Stimulated activated CD8-positive, alpha-beta memory T cell treated with anti-CD3 and anti-CD28 coated beads, Interleukin-15, amount 100 ng/mL, for 24 hours (primary cell): ENCODE results near the gene MINPP1.
"Not testable (repeated sequence)": the region's sequence is repeated elsewhere in the genome, so short reads cannot be mapped to it uniquely, and the experiment has no call there.

ENCODE experiments used
- DNase-seq: peaks from one replicate; pipeline ENCODE4 v3.0.0-alpha.2; 2020; ENCODE audit warnings: low read depth

Gene MINPP1, protein sequence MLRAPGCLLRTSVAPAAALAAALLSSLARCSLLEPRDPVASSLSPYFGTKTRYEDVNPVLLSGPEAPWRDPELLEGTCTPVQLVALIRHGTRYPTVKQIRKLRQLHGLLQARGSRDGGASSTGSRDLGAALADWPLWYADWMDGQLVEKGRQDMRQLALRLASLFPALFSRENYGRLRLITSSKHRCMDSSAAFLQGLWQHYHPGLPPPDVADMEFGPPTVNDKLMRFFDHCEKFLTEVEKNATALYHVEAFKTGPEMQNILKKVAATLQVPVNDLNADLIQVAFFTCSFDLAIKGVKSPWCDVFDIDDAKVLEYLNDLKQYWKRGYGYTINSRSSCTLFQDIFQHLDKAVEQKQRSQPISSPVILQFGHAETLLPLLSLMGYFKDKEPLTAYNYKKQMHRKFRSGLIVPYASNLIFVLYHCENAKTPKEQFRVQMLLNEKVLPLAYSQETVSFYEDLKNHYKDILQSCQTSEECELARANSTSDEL

DNA sequence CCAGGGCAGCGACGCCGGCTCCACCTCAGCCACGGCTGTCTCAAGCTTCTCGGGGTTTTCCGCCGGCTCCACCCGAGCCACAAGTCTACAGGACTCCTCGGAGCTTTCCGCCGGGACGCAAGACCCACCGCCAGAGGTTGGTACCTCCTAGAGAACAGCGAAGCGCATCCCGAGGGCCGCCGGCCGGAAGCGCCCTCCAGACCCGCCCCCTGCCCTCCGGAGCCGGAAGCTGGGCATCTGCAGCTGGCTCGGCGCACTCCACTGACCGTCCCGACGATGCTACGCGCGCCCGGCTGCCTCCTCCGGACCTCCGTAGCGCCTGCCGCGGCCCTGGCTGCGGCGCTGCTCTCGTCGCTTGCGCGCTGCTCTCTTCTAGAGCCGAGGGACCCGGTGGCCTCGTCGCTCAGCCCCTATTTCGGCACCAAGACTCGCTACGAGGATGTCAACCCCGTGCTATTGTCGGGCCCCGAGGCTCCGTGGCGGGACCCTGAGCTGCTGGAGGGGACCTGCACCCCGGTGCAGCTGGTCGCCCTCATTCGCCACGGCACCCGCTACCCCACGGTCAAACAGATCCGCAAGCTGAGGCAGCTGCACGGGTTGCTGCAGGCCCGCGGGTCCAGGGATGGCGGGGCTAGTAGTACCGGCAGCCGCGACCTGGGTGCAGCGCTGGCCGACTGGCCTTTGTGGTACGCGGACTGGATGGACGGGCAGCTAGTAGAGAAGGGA, at the start of gene MINPP1:
TSS of gene MINPP1 (plus strand) at position 254 of the 726 bp plus-strand sequence. CDS start at position 277, 23 bp downstream.
- DNase-seq, result peak; percentile 55

GRCh38 chr10:87456586-87457220, 48.0 kb upstream of the MINPP1 start:
- not testable (repeated sequence) for DNase-seq

DNA sequence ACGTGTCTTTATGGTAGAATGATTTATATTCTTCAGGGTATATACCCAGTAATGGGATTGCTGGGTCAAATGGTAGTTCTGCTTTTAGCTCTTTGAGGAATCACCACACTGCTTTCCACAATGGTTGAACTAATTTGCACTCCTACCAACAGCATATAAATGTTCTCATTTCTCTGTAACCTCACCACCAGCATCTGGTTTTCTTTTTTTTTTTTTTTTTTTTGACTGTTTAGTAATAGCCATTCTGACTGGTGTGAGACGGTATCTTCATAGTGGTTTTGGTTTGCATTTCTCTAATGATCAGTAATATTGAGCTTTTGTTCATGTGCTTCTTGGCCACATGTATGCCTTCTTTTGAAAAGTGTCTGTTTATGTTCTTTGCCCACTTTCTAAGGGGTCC, 42.9 kb upstream of the MINPP1 start:
- not testable (repeated sequence) for DNase-seq

- not testable (repeated sequence) for DNase-seq
Measured at GRCh38 chr10:87466849-87467248, 37.8 kb upstream of the MINPP1 start.

DNA sequence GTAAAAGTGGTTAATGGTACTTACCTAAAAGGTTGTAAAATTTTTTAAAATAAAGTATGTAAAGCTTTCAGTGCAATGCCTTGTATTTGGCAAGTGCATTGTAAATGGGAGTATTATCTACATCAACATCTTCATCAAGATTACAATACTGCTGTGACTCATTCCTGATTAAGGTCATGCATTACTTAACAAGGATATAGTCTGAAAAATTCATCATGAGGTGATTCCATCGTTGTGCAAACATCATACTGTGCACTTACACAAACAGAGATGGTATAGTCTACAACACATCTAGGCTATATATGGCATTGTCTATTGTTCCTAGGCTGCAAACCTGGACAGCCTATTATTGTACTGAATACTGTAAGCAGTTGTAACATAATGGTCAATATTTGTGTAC, 16.0 kb upstream of the MINPP1 start:
- not testable (repeated sequence) for DNase-seq

DNA sequence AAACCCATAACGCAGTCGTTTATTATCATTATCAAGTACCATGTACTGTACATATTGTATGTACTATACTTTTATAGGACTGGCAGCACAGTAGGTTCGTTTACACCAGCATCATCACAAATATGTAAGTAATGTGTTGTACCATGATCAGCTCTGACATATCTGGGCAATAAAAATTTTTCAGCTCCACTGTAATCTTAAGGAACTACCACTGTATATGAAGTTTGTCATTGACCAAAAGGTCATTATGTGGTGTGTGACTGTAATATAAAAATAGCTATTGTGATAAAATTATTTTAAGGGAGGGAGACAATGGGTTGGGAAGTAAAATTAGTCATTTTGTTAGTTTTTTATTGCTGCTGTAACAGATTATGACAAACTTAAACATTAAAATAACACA, 14.4 kb upstream of the MINPP1 start:
- not testable (repeated sequence) for DNase-seq

- not testable (repeated sequence) for DNase-seq
Measured at GRCh38 chr10:87492450-87492849, 12.2 kb upstream of the MINPP1 start.

GRCh38 chr10:87495446-87495845, 9.2 kb upstream of the MINPP1 start:
- DNase-seq, result not testable (repeated sequence)

- not testable (repeated sequence) for DNase-seq
Measured at GRCh38 chr10:87497386-87497785, 7.3 kb upstream of the MINPP1 start.

DNA sequence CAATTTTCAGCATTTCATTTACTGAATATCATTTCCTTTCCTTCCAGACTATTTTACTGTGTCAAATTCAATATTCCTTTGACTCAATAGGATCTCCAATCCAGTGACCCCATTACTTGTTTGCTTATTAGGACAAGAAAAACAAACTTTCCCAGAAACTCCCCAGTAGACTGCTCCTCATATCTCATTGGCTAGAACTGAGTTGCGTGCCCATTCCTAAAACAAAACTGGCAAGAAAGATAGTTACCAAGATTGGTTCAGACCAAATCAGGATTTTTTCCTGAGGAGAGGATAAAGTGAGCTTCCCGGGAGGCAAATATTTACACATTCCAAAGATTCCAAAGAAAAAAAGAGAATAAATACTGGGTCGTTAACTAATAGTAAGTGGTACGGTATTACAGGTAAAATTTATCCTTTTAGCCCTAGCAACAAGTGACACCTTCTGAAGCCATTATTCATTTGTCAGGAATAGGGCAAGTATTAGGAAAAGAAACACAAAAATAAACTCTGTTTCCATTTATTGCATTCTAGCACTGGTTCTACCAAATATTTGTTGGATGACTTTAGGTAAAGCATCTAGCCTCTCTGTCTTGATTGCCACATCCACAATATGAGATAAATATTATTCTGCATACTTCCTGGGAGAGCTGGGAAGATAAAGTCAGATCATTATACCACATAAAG, 6.4 kb upstream of the MINPP1 start:
- DNase-seq, result not testable (repeated sequence)

DNA sequence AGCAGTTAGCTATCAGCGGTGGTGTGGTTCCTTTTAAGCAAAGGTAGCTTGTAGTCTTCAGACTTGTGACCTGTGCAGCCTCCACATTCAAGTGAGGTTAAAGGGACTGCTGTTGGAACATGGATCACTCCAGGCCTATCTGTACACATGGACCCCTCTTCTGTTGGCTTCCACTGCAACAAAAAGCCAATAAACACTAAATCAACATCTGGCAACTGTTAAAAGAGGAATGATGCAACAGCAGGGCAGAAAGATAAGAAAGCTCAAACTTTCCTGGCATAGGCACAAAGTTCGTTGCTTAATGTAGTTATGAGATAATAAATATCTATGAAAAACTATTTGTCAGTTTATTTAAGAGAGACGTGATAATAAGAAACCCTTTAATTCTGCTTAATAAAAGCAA, 4.0 kb upstream of the MINPP1 start:
- no peak for DNase-seq

- no peak for DNase-seq
Measured at GRCh38 chr10:87503401-87503800, 1.3 kb upstream of the MINPP1 start.

- DNase-seq, result no peak
Measured at GRCh38 chr10:87503886-87504285, 807 bp upstream of the MINPP1 start.

DNA sequence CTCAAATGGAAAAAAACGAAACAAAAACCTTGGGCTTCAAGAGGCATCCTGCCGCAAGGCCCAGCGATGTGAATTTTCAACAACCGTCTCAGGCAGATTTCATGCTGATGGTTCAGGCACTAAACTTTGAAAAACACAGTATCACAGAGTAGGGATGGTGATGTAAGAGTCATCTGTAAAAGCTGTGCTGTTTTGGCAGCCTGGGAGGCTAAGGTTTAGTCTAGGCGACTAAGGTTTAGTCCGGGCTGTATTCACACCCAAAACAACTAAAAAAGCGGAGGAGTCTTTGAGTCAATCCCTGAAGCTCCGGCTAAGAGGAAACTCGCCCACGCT, 420 bp upstream of the MINPP1 start:
- DNase-seq, result no peak

- no peak for DNase-seq
Measured at GRCh38 chr10:87505366-87506111, 846 bp downstream of the MINPP1 start.

DNA sequence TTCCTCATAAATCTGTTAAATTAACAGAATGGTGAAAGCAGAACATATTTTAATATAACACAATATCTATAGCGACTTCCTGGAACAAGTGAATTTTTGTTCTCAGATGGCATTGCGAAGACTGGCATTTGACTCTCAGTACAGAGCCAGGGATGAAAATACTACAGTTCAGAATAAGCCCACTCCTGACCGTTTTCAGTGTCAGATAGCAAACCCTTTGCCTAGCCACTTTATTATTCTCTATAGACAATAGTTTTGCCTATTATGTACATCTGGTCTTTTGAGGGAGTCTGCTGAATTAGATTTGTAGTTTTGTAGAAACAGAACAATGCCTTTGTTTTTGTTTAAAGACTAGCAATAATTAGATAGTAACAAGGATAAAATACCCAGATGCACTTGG, 2.3 kb downstream of the MINPP1 start:
- DNase-seq, result no peak

GRCh38 chr10:87507879-87508483, 3.3 kb downstream of the MINPP1 start:
- DNase-seq, result no peak

DNA sequence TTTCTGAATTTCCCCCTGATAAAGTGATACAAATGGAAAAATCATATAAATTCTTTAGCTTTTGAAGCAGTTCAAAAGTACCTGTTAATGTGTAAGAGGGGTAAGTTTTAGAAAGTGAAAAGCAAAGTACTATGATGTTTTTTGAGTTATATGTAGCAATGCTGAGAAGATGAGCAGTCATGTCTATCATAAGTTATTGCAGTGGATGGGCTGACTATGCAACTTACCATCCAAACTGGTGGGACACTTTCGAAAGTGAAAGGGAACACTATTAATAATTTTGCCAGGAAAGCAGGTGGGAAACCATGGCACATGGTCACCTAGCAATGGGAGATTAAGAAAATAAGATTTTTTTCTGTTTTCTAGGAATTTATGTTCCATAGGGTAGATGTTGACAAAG, 4.1 kb downstream of the MINPP1 start:
- DNase-seq, result no peak

DNA sequence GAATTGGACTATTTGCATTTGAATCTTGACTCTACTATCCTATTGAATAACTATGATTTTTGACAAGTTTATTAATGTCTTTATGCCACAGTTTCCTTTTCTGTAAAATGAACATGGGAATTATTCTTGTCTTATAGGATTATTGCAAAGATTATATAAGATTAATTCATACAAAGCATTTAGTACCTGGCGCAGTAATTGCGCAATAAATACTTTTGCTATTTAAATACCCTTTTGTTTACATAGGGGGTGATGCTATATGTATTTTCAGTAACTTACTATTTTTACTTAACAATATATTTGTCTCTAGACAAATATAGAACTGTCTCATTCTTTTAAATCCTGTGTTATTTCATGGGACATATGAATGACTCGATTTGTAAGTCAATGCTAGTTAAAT, 5.3 kb downstream of the MINPP1 start:
- no peak for DNase-seq

- no peak for DNase-seq
Measured at GRCh38 chr10:87511526-87511925, 6.8 kb downstream of the MINPP1 start.

DNA sequence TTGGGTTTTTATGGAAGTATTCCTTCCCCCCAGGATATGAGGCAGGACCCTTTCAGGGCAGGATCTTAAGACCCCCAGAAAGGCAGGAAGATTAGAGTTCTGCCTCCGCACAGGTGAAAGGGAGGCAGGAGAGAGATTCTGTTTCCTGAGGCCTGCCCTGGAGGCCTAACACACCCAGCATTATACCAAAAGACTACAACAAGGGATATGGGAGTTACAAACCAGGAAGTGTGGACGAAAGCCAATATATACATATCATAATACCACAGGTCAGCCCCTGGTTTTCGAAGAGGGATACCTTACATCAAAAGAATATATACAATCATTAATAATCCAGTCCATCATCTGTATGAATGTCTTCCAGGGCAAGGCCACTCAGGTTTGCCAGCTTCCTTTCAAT, 14.2 kb downstream of the MINPP1 start:
- DNase-seq, result no peak
